ENCODE data around the gene ACTR8.

ACTR8 gene

GRCh38 chr3:53892286-53892637, 10.3 kb upstream of the ACTR8 start:
- WGBS, 2 experiments: 64 to 68% methylated on average over 4 of the region's 4 CpGs
- Histone ChIP-seq H3K4me1 (ENCODE audit: control insufficient read depth, insufficient read depth, low read length) (no peaks in the 10 kb centered on the region), H3K36me3 (ENCODE audit: control insufficient read depth, insufficient read depth, low read length) (no peaks in the 10 kb centered on the region), H3K4me3 (ENCODE audit: insufficient read depth, low read depth, low read length) (peak overlapping the region; percentile 91), H3K27ac (ENCODE audit: insufficient read depth, low read depth, low read length, poor library complexity, severe bottlenecking) (peak overlapping the region; percentile 77), H3K27me3 (ENCODE audit: control insufficient read depth, insufficient read depth, low read length, poor library complexity, severe bottlenecking) (peaks cover 24% of the 10 kb centered on the region), H3K9me3 (ENCODE audit: control insufficient read depth, low read length) (no peaks in the 10 kb centered on the region)

GRCh38 chr3:53891497-53892285, 9.7 kb upstream of the ACTR8 start, which contains the start of gene SELENOK:
SELENOK (minus strand) TSS chr3:53891859.
- Histone ChIP-seq H3K4me3 (ENCODE audit: insufficient read depth, low read depth, low read length) (peak within 1 kb of the TSS; percentile 91), H3K27me3 (ENCODE audit: control insufficient read depth, insufficient read depth, low read length, poor library complexity, severe bottlenecking) (peaks cover 20% of the 10 kb centered on the region), H3K36me3 (ENCODE audit: control insufficient read depth, insufficient read depth, low read length) (no peaks in the 10 kb centered on the region), H3K4me1 (ENCODE audit: control insufficient read depth, insufficient read depth, low read length) (no peaks in the 10 kb centered on the region), H3K9me3 (ENCODE audit: control insufficient read depth, low read length) (no peaks in the 10 kb centered on the region), H3K27ac (ENCODE audit: insufficient read depth, low read depth, low read length, poor library complexity, severe bottlenecking) (peak within 1 kb of the TSS; percentile 77)
- 1% methylated on average over 73 of the region's 73 CpGs for WGBS, 2 experiments

- Histone ChIP-seq H3K9me3 (ENCODE audit: control insufficient read depth, low read length) (no peaks in the 10 kb centered on the region), H3K27me3 (ENCODE audit: control insufficient read depth, insufficient read depth, low read length, poor library complexity, severe bottlenecking) (peaks cover 14% of the 10 kb centered on the region), H3K36me3 (ENCODE audit: control insufficient read depth, insufficient read depth, low read length) (peaks cover 2% of the 10 kb centered on the region), H3K4me1 (ENCODE audit: control insufficient read depth, insufficient read depth, low read length) (no peaks in the 10 kb centered on the region), H3K27ac (ENCODE audit: insufficient read depth, low read depth, low read length, poor library complexity, severe bottlenecking) (peak overlapping the region; percentile 52), H3K4me3 (ENCODE audit: insufficient read depth, low read depth, low read length) (peak overlapping the region; percentile 91)
- WGBS, 2 experiments: 9% methylated on average over 21 of the region's 21 CpGs
Measured at GRCh38 chr3:53890726-53891475, 8.9 kb upstream of the ACTR8 start.

- WGBS, 2 experiments: 100% methylated on average over 1 of the region's 1 CpG
- Histone ChIP-seq H3K27ac (ENCODE audit: insufficient read depth, low read depth, low read length, poor library complexity, severe bottlenecking) (no peak overlapping the region), H3K9me3 (ENCODE audit: control insufficient read depth, low read length) (no peaks in the 10 kb centered on the region), H3K4me3 (ENCODE audit: insufficient read depth, low read depth, low read length) (no peak overlapping the region), H3K4me1 (ENCODE audit: control insufficient read depth, insufficient read depth, low read length) (no peaks in the 10 kb centered on the region), H3K36me3 (ENCODE audit: control insufficient read depth, insufficient read depth, low read length) (peaks cover 3% of the 10 kb centered on the region), H3K27me3 (ENCODE audit: control insufficient read depth, insufficient read depth, low read length, poor library complexity, severe bottlenecking) (no peaks in the 10 kb centered on the region)
Measured at GRCh38 chr3:53888232-53888631, 6.3 kb upstream of the ACTR8 start.

- Histone ChIP-seq H3K4me3 (ENCODE audit: insufficient read depth, low read depth, low read length) (no peak overlapping the region), H3K4me1 (ENCODE audit: control insufficient read depth, insufficient read depth, low read length) (no peaks in the 10 kb centered on the region), H3K27me3 (ENCODE audit: control insufficient read depth, insufficient read depth, low read length, poor library complexity, severe bottlenecking) (no peaks in the 10 kb centered on the region), H3K27ac (ENCODE audit: insufficient read depth, low read depth, low read length, poor library complexity, severe bottlenecking) (no peak overlapping the region), H3K36me3 (ENCODE audit: control insufficient read depth, insufficient read depth, low read length) (peaks cover 3% of the 10 kb centered on the region), H3K9me3 (ENCODE audit: control insufficient read depth, low read length) (no peaks in the 10 kb centered on the region)
Measured at GRCh38 chr3:53887446-53887845, 5.5 kb upstream of the ACTR8 start.

GRCh38 chr3:53885239-53885638, 3.3 kb upstream of the ACTR8 start:
- H3K4me1 ChIP-seq (ENCODE audit: control insufficient read depth, insufficient read depth, low read length): peaks cover 8% of the 10 kb centered on the region
- 100% methylated on average over 2 of the region's 3 CpGs for WGBS, 2 experiments
- no peak overlapping the region for H3K27ac ChIP-seq (ENCODE audit: insufficient read depth, low read depth, low read length, poor library complexity, severe bottlenecking)
- peaks cover 3% of the 10 kb centered on the region for H3K36me3 ChIP-seq (ENCODE audit: control insufficient read depth, insufficient read depth, low read length)
- no peak overlapping the region for H3K4me3 ChIP-seq (ENCODE audit: insufficient read depth, low read depth, low read length)
- H3K9me3 ChIP-seq (ENCODE audit: control insufficient read depth, low read length): no peaks in the 10 kb centered on the region
- no peaks in the 10 kb centered on the region for H3K27me3 ChIP-seq (ENCODE audit: control insufficient read depth, insufficient read depth, low read length, poor library complexity, severe bottlenecking)

GRCh38 chr3:53884623-53885022, 2.7 kb upstream of the ACTR8 start:
- Histone ChIP-seq H3K9me3 (ENCODE audit: control insufficient read depth, low read length) (no peaks in the 10 kb centered on the region), H3K27me3 (ENCODE audit: control insufficient read depth, insufficient read depth, low read length, poor library complexity, severe bottlenecking) (no peaks in the 10 kb centered on the region), H3K4me1 (ENCODE audit: control insufficient read depth, insufficient read depth, low read length) (peaks cover 8% of the 10 kb centered on the region), H3K4me3 (ENCODE audit: insufficient read depth, low read depth, low read length) (no peak overlapping the region), H3K27ac (ENCODE audit: insufficient read depth, low read depth, low read length, poor library complexity, severe bottlenecking) (no peak overlapping the region), H3K36me3 (ENCODE audit: control insufficient read depth, insufficient read depth, low read length) (peaks cover 3% of the 10 kb centered on the region)
- 92 to 94% methylated on average over 11 of the region's 11 CpGs for WGBS, 2 experiments

- no peak overlapping the region for H3K27ac ChIP-seq (ENCODE audit: insufficient read depth, low read depth, low read length, poor library complexity, severe bottlenecking)
- H3K36me3 ChIP-seq (ENCODE audit: control insufficient read depth, insufficient read depth, low read length): peaks cover 11% of the 10 kb centered on the region
- H3K27me3 ChIP-seq (ENCODE audit: control insufficient read depth, insufficient read depth, low read length, poor library complexity, severe bottlenecking): no peaks in the 10 kb centered on the region
- H3K9me3 ChIP-seq (ENCODE audit: control insufficient read depth, low read length): no peaks in the 10 kb centered on the region
- WGBS, 2 experiments: 89 to 90% methylated on average over 4 of the region's 4 CpGs
- peaks cover 8% of the 10 kb centered on the region for H3K4me1 ChIP-seq (ENCODE audit: control insufficient read depth, insufficient read depth, low read length)
- H3K4me3 ChIP-seq (ENCODE audit: insufficient read depth, low read depth, low read length): no peak overlapping the region
Measured at GRCh38 chr3:53883008-53883407, 1.1 kb upstream of the ACTR8 start.

GRCh38 chr3:53880396-53881345, 1.3 kb downstream of the ACTR8 start:
- peak overlapping the region; percentile 77 for H3K4me3 ChIP-seq (ENCODE audit: insufficient read depth, low read depth, low read length)
- H3K27ac ChIP-seq (ENCODE audit: insufficient read depth, low read depth, low read length, poor library complexity, severe bottlenecking): no peak overlapping the region
- 74 to 79% methylated on average over 10 of the region's 10 CpGs for WGBS, 2 experiments
- peaks cover 8% of the 10 kb centered on the region for H3K4me1 ChIP-seq (ENCODE audit: control insufficient read depth, insufficient read depth, low read length)
- H3K27me3 ChIP-seq (ENCODE audit: control insufficient read depth, insufficient read depth, low read length, poor library complexity, severe bottlenecking): no peaks in the 10 kb centered on the region
- peaks cover 30% of the 10 kb centered on the region for H3K36me3 ChIP-seq (ENCODE audit: control insufficient read depth, insufficient read depth, low read length)
- H3K9me3 ChIP-seq (ENCODE audit: control insufficient read depth, low read length): no peaks in the 10 kb centered on the region
